Stimulated activated CD4-positive, alpha-beta T cell treated with anti-CD3 and anti-CD28 coated beads, Interleukin-12 subunit alpha, Interleukin-12 subunit beta, amount 100 ng/mL, for 48 hours (primary cell): ENCODE data around the gene SHB.

Experiments
- DNase-seq, 3 donors: peaks; one replicate each; pipeline ENCODE4 v3.0.0-alpha.2; 2020; ENCODE audit warnings: low read depth in 2 of 3, low spot score in 1 of 3

SHB gene

GRCh38 chr9:37955781-37956422 is 113.1 kb downstream of the SHB start:
- no peak for DNase-seq

GRCh38 chr9:37954581-37954981 is 114.4 kb downstream of the SHB start:
- no peak for DNase-seq

DNA sequence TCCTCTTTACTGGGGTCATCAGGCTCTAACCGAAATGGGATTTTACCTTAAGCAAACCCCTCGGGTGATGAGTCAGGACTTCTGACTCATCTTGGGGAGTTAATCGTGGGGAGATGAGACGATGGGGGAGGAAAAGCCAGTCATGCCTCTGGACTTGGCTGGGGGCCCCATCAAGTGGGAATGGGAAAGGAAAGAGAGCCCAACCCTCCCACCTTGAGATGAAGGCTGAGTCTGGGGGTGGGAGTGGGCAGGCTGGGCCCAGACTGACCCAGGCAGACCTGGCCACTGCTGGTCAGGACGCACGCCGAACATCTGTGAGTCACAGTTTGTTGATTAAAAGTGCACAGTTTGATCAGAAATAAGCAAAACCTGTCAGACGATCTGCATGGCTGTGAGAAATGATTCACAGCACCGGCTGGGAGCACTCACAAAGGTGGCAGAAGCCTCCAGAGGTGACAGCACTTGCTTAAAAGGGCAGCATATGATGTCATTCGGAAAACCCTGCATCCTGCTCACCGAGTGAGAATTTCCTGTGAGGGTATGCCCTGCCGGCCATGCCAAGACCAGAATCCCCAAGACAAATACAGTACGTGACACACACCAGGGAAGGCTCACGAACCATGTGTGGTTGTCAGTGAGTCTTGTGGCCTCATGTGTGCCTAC is 115.1 kb downstream of the SHB start:
- peak; percentile 13 to 35 (median 32) for DNase-seq

DNA sequence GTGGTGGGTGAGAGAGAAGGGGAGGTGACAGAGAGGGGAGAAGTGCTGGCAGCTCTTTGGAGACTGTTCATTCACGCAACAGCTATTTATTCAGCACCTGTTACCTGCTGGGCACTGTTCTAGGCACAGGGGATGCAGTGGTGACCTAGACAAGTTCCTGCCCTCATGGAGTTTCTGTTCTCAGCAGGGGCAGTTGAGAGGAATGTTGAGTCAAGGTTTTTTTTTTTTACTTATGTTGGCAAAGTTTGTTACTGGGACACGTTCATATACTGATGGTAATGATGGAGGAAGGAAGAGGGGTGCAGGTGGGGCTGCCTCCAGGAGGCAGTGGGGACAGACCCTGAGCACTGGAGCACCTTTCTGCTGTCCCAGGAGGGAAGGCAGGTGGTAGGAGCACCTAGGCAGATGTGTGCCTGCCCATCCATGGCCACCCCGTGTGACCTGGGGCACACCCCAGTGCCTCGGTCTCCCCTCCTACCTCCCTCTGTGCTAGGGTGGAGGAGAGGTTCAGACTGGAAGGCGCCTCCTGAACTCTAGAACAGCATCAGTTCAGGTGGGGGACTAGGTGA is 115.7 kb downstream of the SHB start:
- DNase-seq = no peak

DNA sequence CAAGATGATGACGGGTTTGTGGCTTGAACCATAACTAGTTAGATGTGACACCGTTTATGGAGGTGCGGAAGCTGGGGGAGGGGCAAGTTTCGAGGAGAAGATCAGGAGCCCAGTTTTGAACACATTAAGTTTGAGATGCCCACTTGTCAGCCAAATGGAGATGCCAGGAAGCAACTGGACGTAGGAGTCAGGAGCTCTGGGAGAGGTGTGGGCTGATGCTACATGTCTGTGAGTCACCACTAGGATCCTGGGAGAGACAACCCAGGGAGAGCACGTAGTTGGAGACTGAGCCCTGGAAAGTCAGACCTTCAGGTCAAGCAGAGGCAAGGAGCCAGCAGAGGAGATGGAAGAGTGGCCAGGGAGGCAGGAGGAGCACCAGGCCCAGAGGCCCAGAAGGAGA is 116.3 kb downstream of the SHB start:
- no peak for DNase-seq

DNA sequence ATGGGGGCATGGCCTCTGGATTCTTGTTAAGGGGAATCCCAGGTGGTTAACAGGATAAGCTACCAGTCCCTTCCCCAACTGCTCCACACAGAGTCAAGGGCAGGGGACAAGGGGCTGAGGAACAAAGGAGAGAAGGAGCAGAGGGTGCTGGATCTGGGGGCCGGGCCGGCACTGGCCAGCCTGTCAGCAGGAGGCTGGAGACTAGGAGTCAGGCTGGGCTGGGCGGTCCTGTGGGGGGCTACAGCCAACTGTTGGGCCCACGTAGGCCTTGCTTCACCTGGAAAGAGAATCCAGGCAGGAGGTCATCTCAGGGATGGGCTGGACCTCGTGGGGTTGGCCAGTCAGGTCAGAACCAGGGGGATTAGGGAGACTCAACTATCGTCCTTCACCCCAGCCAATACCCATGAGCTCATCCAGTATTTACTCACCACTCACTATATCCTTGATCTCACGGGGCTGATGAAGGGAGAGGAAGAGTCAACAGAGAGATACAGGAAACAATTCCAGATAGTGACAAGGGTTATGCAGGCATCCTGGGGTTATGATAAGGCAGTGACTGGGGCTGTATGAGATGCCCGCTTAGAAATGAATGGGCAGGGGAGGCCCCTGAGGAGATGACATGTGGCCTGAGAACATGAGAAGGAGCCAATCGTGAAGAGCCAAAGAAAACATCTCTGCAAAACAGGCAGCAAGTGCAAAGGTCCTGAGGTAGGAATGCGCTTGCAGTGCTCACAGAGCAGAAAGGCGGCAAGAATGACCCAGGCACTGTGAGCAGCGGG is 117.2 kb downstream of the SHB start:
- no peak for DNase-seq

DNA sequence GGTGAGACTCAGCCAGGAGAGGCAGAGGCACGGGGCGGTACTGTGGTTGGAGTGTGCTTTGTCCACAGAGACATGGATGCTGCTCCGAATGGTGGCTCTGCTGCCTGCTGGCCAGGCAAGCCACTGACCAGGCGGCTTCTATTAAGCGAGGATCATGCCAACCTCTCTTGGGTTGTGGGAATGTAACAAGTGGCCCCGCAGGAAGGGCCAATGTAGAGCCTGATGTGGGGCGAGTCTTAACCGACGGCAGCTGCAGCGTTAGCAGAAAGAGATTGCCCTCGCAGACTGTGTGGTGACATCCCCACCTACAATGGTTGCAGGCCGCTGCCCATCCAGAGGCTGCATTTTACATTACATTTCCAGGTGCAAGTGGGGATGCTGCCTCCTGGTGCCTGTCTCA is 118.5 kb downstream of the SHB start:
- no peak for DNase-seq

GRCh38 chr9:37949576-37949975 is 119.5 kb downstream of the SHB start:
- no peak for DNase-seq

- DNase-seq = no peak
These were observed 120.5 kb downstream of the SHB start for GRCh38 chr9:37948417-37948980.

DNA sequence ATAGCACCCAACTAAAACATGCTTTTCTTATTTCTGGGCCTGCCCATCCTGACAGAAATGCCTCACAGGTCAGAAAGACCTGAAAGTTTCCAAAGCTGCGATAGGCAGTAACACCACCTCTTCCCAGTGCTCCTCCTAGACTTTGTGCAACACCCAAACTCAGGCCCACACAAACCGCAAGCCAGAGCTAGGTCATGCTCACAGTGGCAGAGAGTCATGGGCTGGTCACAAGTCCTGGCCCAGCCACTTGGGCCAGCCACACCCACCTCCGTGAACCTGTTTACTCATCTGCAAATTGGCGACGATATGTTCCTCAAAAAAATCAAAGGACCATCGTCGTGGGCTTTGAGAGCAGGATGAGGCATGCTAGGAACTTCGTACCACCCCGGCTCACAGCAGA is 121.0 kb downstream of the SHB start:
- DNase-seq = no peak

DNA sequence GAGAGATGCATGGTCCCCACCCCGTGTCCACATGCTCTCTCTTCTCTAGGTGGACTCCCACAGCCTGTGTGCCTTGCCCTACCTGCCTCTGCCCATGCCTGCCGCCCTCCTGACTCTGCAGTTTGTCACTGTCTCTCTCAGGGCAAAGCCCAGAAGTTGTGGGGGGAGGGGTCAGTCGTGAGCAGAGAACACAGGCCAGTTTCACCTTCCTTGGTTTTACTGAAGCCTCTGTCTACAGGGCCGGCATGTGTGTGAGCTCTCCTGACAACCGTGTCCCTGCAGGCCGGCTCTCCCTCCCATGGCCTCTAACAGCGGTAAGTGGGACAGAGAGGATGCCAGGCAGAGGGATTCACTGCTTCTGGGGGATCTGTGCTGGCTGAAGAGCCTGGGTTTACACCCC is 121.6 kb downstream of the SHB start:
- DNase-seq = no peak

- DNase-seq = no peak
These were observed 122.1 kb downstream of the SHB start for GRCh38 chr9:37946971-37947370.

DNA sequence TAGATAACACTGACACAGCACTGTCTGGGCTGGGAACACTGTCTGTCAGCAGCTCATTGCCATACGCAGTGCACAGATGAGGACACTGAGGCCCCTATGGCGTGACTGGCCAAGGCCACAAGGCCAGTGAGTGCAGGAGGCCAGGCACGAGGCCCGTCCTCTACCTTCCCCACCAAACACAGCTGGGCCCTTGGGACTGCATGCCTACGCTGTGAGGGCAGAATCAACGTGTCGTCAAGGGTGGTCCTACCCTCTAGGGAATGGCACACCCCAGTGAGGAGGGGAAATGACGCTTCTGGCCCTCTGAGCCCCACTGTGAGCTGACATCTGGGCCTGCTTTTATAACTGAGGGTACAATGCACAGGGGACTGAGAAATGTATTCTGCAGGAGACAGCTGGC is 123.0 kb downstream of the SHB start:
- no peak for DNase-seq

DNA sequence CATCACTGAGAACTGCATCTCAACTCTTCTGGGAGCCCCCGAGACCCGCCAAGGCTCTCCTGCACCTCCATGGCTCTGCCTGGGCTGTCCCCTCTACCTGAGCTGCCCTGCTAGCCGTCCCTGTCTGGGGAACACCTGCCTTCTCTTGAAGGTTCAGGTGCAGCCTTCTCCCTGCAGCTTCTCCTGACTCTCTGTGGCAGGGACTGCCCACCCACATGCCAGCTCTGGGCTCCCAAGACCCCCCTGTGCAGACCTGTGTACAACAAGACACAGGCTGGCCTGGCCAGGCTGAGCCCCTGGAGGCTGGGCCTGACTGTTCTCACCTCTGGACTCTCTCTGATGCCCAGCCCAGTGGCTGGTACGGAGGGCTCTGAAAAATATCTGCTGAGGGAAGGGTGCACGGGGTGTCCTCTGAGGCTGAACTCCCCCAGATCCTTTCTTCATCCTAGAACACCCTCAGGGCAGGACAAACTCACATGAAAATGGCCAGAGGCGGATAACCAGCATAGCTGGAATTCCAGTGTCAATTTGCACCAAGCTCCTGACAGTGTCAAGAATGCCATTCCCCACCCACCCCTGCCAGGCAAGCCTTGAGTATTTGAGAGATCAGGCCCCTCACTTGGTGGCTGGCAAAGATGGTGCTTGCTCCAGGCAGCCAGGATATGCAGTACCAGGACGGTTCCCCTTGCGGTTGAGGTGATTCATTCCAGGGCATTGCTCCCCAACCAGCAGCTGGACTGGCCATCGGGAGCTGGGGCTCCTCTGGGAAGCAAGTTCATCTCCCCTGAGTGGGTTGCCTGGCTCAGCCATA is 124.2 kb downstream of the SHB start:
- no peak for DNase-seq

GRCh38 chr9:37944266-37944650 is 124.8 kb downstream of the SHB start:
- DNase-seq = no peak

GRCh38 chr9:37943345-37944265 is 125.4 kb downstream of the SHB start:
- DNase-seq = no peak

DNA sequence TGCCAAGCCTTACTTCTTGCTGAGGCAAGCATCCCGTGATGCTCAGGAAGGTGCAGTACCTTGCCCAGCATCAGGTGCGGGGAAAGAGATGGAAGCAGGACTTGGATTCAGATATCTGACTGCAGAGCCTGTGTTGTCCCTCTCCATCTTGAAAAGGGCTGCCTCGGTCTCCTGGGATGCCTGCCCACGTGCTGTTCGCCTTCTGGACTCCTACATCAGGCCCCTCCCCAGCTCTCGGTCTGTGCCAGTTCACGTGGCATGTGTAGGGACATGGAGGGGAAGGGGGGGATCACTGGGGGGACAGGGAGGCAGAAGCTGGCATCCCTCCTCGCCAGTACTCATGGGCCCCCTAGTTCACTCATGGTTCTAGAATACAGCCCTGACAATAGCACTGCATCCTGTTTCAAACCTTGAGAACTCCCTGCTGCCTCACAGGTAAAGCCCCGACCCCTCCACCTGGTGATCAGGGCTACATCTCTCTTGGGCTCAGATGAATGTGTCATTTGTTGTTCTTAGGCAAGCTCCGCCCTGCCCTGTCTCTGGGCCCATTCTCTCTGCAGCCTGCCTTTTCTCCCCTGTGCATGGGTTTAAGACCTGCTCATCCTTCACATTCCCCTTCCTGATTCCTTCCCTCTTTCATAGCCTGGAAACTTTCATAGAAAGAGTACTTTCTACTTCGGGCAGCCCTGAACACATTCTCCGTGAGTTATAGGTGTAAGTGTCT is 126.2 kb downstream of the SHB start:
- DNase-seq = no peak

- DNase-seq = no peak
These were observed 127.8 kb downstream of the SHB start for GRCh38 chr9:37941253-37941652.

DNA sequence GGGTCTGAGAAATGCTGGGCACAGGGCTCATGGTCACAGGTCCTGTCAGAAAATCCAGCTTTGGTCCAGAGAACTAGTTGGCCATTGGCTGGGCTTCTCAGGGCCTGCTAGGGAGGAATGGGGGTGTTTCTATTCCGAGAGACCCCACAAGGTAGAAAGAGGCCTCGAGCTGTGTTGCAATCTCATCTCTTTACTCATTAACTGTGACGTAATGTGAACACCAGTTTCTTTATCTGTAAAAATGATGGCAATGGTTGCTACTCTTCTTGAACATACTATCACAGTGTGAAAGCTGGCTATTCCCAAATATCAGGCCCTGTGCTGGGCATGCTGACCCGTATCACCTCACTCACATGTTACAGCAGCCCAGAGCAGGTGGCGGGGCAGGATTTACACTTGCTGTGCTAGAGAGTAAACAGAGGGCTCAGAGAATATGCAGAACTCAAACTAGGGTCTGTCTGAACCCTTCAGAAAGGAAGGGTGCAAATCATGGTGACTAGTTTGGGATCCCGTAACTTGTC is 129.4 kb downstream of the SHB start:
- no peak for DNase-seq
